Erythroblast (primary cell): ENCODE results near the gene DPYSL3.

Source experiments
- GATA1 ChIP-seq: IDR thresholded peaks from 2 replicates; pipeline ENCODE4 v1.6.1; 2011; ENCODE audit warnings: low read depth, mild to moderate bottlenecking, control low read depth, low read length, moderate library complexity
- POLR2A ChIP-seq: IDR thresholded peaks from 2 replicates; pipeline ENCODE4 v1.6.1; 2011; ENCODE audit warnings: mild to moderate bottlenecking, low read length

DNA sequence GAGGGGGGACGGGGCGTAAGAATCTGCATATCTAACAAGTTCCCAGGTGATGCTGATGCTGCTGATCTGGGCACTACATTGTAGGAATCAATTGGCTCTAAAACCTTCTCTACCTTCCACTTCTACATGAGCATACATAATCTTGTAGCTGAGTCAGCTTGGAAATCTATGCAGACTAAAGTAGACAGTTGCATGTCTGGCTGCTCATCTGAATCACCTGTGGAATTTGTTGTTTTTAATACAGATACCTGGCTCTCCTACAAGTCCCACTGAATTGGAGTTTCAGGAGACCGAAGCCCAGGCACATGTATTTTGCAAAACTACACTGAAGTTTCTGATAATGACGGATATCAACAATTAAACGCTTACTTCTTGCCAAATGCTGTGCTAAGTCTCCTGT, 161.4 kb downstream of the DPYSL3 start:
- TF ChIP-seq POLR2A: no peak
- TF ChIP-seq GATA1: no peak
